Measurements from ENCODE around the gene UGT2B15. TPM values are rescaled to one million over a fixed set of nuclear protein-coding genes. Genes with fewer than 3 reads are reported as not detected.

Gene UGT2B15
- total and polyA plus RNA-seq, 10 donors: 0.11 to 0.85 (median 0.46) TPM; not detected in 7

DNA sequence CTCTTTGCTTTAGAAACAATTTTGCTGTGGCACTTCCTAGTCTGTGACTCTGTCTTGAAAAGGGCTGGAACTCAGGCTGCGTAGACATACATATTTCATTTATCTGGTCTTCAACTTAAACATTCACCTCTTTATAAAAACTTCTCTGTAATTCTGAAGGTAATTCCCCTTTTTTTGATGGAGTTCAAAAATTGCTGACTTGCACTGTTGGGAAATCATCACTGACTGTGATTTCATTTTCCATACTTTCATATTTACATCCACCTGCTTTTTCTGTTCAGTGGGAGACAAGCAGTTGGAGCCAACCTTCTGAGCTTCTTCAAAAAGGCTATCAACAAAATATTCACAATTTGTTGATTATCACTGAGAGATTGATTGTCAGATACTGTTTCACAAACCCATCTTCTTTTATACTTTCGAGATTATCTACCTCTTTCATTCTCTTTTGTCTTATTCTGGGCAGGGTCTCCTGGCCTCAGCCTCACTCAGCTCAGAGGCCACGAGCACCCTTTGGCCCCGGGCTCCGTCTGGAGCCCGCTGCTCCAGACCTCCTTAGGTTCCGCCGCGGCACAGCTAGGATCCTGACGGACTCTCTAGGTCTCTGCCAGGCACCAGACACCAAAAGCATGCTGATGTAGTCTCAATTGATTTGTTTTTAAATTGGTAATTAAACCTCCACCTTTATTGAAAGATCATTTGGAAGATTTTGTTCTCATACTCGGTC, 54.6 kb downstream of the UGT2B15 start:
- peak; percentile 59 for DNase-seq
- H3K36me3 ChIP-seq: no peaks in the 10 kb centered on the region
- peaks cover 0 to 5% (median 0%) of the 10 kb centered on the region in 8 donors for H3K9me3 ChIP-seq
- H3K27ac ChIP-seq: no peak overlapping the region
- intact Hi-C loops (cut with DNase I; ENCODE audit: low total_unique reads): no loop called here
- H3K4me1 ChIP-seq: no peaks in the 10 kb centered on the region
- no peak overlapping the region for H3K4me3 ChIP-seq
- WGBS, 5 donors: 84 to 100% (median 88%) methylated on average over 1 to 11 of the region's 11 CpGs; no CpG with 5 or more reads in 1 of the 5 donors
- no peaks in the 10 kb centered on the region for H3K27me3 ChIP-seq (replicated peaks in 1 of 7)
- TF ChIP-seq, protein P1, sequence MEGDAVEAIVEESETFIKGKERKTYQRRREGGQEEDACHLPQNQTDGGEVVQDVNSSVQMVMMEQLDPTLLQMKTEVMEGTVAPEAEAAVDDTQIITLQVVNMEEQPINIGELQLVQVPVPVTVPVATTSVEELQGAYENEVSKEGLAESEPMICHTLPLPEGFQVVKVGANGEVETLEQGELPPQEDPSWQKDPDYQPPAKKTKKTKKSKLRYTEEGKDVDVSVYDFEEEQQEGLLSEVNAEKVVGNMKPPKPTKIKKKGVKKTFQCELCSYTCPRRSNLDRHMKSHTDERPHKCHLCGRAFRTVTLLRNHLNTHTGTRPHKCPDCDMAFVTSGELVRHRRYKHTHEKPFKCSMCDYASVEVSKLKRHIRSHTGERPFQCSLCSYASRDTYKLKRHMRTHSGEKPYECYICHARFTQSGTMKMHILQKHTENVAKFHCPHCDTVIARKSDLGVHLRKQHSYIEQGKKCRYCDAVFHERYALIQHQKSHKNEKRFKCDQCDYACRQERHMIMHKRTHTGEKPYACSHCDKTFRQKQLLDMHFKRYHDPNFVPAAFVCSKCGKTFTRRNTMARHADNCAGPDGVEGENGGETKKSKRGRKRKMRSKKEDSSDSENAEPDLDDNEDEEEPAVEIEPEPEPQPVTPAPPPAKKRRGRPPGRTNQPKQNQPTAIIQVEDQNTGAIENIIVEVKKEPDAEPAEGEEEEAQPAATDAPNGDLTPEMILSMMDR (IDR thresholded peaks at IDR 0.05 in 8 of 11, conservative IDR thresholded peaks at IDR 0.05 in 3 of 11): no peak
- no peak for TF ChIP-seq POLR2AphosphoS5 (IDR thresholded peaks at IDR 0.05)
- TF ChIP-seq POLR2A (IDR thresholded peaks at IDR 0.05): no peak

DNA sequence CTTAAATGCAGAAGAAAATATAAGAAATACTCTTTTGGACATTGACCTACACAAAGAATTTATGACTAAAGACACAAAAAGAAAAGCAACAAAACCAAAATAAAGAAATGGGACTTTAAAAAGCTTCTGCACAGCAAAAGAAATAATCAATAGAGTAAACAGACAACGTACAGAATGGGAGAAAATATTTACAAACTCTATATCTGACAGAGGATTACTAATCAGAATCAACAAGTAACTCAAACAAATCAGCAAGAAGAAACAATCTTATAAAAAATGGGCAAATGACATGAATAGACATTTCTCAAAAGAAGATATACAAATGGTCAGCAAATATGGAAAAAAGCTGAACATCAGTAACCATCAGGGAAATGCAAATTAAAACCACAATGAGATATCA, 56.7 kb downstream of the UGT2B15 start:
- no peaks in the 10 kb centered on the region for H3K27me3 ChIP-seq (replicated peaks in 1 of 7)
- intact Hi-C loops (cut with DNase I; ENCODE audit: low total_unique reads): no loop called here
- no peak overlapping the region for H3K27ac ChIP-seq
- no peaks in the 10 kb centered on the region for H3K9me3 ChIP-seq
- H3K36me3 ChIP-seq: no peaks in the 10 kb centered on the region
- no peak for DNase-seq
- TF ChIP-seq POLR2AphosphoS5 (IDR thresholded peaks at IDR 0.05): no peak
- no peak for TF ChIP-seq POLR2A (IDR thresholded peaks at IDR 0.05)
- TF ChIP-seq, protein P1 (IDR thresholded peaks at IDR 0.05 in 8 of 11, conservative IDR thresholded peaks at IDR 0.05 in 3 of 11): no peak
- H3K4me3 ChIP-seq: no peak overlapping the region
- 45 to 60% (median 56%) methylated on average over 1 of the region's 1 CpG; no CpG with 5 or more reads in 2 of the 5 donors for WGBS, 5 donors
- no peaks in the 10 kb centered on the region for H3K4me1 ChIP-seq

DNA sequence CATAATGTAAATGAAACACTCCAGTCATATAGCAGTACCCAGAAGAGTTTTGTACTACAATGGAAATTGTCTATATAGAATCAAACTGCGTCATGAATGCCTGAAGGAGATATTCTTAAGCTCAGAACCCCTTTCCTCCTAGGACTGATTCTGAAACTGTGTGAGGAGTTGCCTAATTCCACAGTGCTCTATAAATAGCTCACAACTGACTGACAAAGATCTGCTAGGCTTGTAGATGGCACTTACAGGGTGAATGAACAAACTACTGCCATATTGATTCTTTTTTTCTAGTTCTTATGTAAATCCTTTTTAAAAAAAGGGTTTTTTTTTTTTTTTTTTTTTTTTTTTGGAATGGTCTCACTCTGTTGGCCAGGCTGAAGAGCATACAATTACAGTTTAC, 64.2 kb downstream of the UGT2B15 start:
- Histone ChIP-seq H3K4me3 (no peak overlapping the region), H3K36me3 (no peaks in the 10 kb centered on the region)
- intact Hi-C loops (cut with DNase I; ENCODE audit: low total_unique reads): no loop called here

DNA sequence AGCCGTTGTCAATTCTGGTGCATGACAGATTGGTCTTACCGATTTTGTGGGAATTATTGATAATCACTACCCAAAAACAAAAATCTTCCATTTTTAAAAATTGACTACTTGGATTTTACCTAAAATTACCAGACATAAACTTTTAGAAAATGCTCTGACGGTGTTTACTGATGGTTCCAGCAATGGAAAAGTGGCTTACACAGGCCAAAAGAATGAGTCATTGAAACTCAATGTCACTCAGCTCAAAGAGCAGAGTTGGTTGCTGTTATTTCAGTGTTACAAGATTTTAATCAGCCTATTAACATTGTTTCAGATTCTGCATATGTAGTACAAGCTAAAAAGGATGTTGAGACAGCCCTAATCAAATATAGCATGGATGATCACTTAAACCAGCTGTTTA, 71.3 kb downstream of the UGT2B15 start:
- DNase-seq: no peak
- no peak overlapping the region for H3K27ac ChIP-seq
- no peaks in the 10 kb centered on the region for H3K4me1 ChIP-seq
- no peak overlapping the region for H3K4me3 ChIP-seq
- H3K36me3 ChIP-seq: no peaks in the 10 kb centered on the region
- TF ChIP-seq POLR2A (IDR thresholded peaks at IDR 0.05): no peak
- no peaks in the 10 kb centered on the region for H3K27me3 ChIP-seq (replicated peaks in 1 of 7)
- WGBS, 5 donors: 88 to 93% (median 88%) methylated on average over 3 of the region's 3 CpGs; no CpG with 5 or more reads in 2 of the 5 donors
- peaks cover 0 to 3% (median 0%) of the 10 kb centered on the region in 8 donors for H3K9me3 ChIP-seq
- intact Hi-C loops (cut with DNase I; ENCODE audit: low total_unique reads): no loop called here

More for the DNA sequence above, 64.2 kb downstream of the UGT2B15 start:
- no peak overlapping the region for H3K27ac ChIP-seq
- H3K27me3 ChIP-seq (replicated peaks in 1 of 7): no peaks in the 10 kb centered on the region
- DNase-seq: no peak
- no peaks in the 10 kb centered on the region for H3K4me1 ChIP-seq
- peaks cover 0 to 14% (median 0%) of the 10 kb centered on the region in 8 donors for H3K9me3 ChIP-seq
- TF ChIP-seq, protein P1 (IDR thresholded peaks at IDR 0.05 in 8 of 11, conservative IDR thresholded peaks at IDR 0.05 in 3 of 11): no peak
- TF ChIP-seq POLR2A (IDR thresholded peaks at IDR 0.05): no peak
- TF ChIP-seq POLR2AphosphoS5 (IDR thresholded peaks at IDR 0.05): no peak
- WGBS, 5 donors: 76 to 86% (median 82%) methylated on average over 1 of the region's 1 CpG; no CpG with 5 or more reads in 2 of the 5 donors
